ENCODE data around the gene ITGA11. TPM values are rescaled to one million over a fixed set of nuclear protein-coding genes. Genes with fewer than 3 reads are reported as not detected.

Gene ITGA11
- total RNA-seq, 3 donors from 2014 or later (not counting 1 experiment from before 2014, with no cell fraction given) = not detected

- Mint-ChIP-seq H3K27me3 (ENCODE audit: low read depth in 2 of 2) (peaks cover 0 to 7% of the 10 kb centered on the region in 2 donors), H3K36me3 (no peaks in the 10 kb centered on the region), H3K4me1 (no peaks in the 10 kb centered on the region), H3K4me3 (no peak overlapping the region), H3K9me3 (no peaks in the 10 kb centered on the region), H3K27ac (no peak overlapping the region)
- ATAC-seq = no peak
- Histone ChIP-seq H3K4me3 (ENCODE audit: low read length) (no peak overlapping the region), H3K27me3 (ENCODE audit: control insufficient read depth, insufficient read depth, low read length) (no peaks in the 10 kb centered on the region), H3K9me3 (ENCODE audit: control insufficient read depth, insufficient read depth, low read length) (no peaks in the 10 kb centered on the region), H3K36me3 (ENCODE audit: control insufficient read depth, insufficient read depth, low read length) (no peaks in the 10 kb centered on the region), H3K27ac (ENCODE audit: low read length) (no peak overlapping the region), H3K4me1 (ENCODE audit: control insufficient read depth, insufficient read depth, low read length) (no peaks in the 10 kb centered on the region)
- DNase-seq = no peak
- no peak for TF ChIP-seq CTCF (IDR thresholded peaks at IDR 0.05)
- intact Hi-C loops (cut with micrococcal nuclease) = no loop called here
- WGBS (ENCODE audit: insufficient coverage) = 87% methylated on average over 5 of the region's 5 CpGs
Measured at GRCh38 chr15:68419301-68420175, 12.4 kb downstream of the ITGA11 start.

GRCh38 chr15:68418611-68419161 lies 13.3 kb downstream of the ITGA11 start:
- DNase-seq = no peak
- no peaks in the 10 kb centered on the region for H3K36me3 ChIP-seq (ENCODE audit: control insufficient read depth, insufficient read depth, low read length)
- intact Hi-C loops (cut with micrococcal nuclease) = no loop called here
- H3K4me3 Mint-ChIP-seq = no peak overlapping the region
- no peak overlapping the region for H3K27ac ChIP-seq (ENCODE audit: low read length)
- no peaks in the 10 kb centered on the region for H3K4me1 Mint-ChIP-seq
- WGBS (ENCODE audit: insufficient coverage) = 50% methylated on average over 6 of the region's 6 CpGs
- no peaks in the 10 kb centered on the region for H3K9me3 Mint-ChIP-seq
- no peak for ATAC-seq
- H3K4me3 ChIP-seq (ENCODE audit: low read length) = no peak overlapping the region
- no peaks in the 10 kb centered on the region for H3K27me3 ChIP-seq (ENCODE audit: control insufficient read depth, insufficient read depth, low read length)
- no peaks in the 10 kb centered on the region for H3K9me3 ChIP-seq (ENCODE audit: control insufficient read depth, insufficient read depth, low read length)
- H3K27me3 Mint-ChIP-seq (ENCODE audit: low read depth in 2 of 2) = peaks cover 0 to 7% of the 10 kb centered on the region in 2 donors
- TF ChIP-seq CTCF (IDR thresholded peaks at IDR 0.05) = no peak
- H3K4me1 ChIP-seq (ENCODE audit: control insufficient read depth, insufficient read depth, low read length) = no peaks in the 10 kb centered on the region
- no peak overlapping the region for H3K27ac Mint-ChIP-seq
- H3K36me3 Mint-ChIP-seq = no peaks in the 10 kb centered on the region

GRCh38 chr15:68417897-68418296 lies 14.1 kb downstream of the ITGA11 start:
- WGBS (ENCODE audit: insufficient coverage) = 57% methylated on average over 1 of the region's 2 CpGs
- no peaks in the 10 kb centered on the region for H3K9me3 Mint-ChIP-seq
- H3K4me3 ChIP-seq (ENCODE audit: low read length) = no peak overlapping the region
- no peak for TF ChIP-seq CTCF (IDR thresholded peaks at IDR 0.05)
- H3K36me3 Mint-ChIP-seq = no peaks in the 10 kb centered on the region
- H3K4me1 Mint-ChIP-seq = no peaks in the 10 kb centered on the region
- H3K27ac Mint-ChIP-seq = no peak overlapping the region
- peaks cover 0 to 7% of the 10 kb centered on the region in 2 donors for H3K27me3 Mint-ChIP-seq (ENCODE audit: low read depth in 2 of 2)
- H3K27ac ChIP-seq (ENCODE audit: low read length) = no peak overlapping the region
- no peaks in the 10 kb centered on the region for H3K27me3 ChIP-seq (ENCODE audit: control insufficient read depth, insufficient read depth, low read length)
- DNase-seq = no peak
- no peak for ATAC-seq
- no peaks in the 10 kb centered on the region for H3K9me3 ChIP-seq (ENCODE audit: control insufficient read depth, insufficient read depth, low read length)
- no peak overlapping the region for H3K4me3 Mint-ChIP-seq
- intact Hi-C loops (cut with micrococcal nuclease) = no loop called here
- H3K36me3 ChIP-seq (ENCODE audit: control insufficient read depth, insufficient read depth, low read length) = no peaks in the 10 kb centered on the region
- H3K4me1 ChIP-seq (ENCODE audit: control insufficient read depth, insufficient read depth, low read length) = no peaks in the 10 kb centered on the region

Measured in natural killer cell (primary cell).